ENCODE results near the gene ANKRD63. TPM values are rescaled to one million over a fixed set of nuclear protein-coding genes. Genes with fewer than 3 reads are reported as not detected.

ANKRD63 gene
- total RNA-seq, 2 donors from 2014 or later, result not detected

DNA sequence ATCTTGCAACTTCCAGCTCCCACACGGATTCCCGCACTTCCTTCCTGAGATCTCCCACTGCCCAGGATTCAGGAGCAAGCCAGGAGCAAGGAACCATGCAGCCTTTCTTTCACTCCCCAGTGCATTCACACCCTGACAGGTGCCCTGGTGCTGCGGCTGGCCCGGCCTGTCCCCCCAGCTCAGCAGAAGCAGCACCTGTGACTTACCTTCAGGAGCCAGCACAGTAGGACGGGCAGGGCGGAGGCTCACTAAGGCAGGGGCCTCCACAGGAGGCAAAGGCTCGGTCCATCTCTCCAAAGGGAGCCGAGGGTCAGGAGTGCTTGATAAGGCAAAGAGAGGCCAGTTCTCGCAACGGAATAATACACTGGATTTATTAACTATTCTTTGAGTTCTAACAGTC lies 4.8 kb downstream of the ANKRD63 start:
- Mint-ChIP-seq H3K36me3 (ENCODE audit: low read depth) (peaks cover 6% of the 10 kb centered on the region), H3K4me3 (no peak overlapping the region), H3K27me3 (ENCODE audit: insufficient read depth) (peaks cover 53% of the 10 kb centered on the region), H3K4me1 (peaks cover 16% of the 10 kb centered on the region), H3K9me3 (no peaks in the 10 kb centered on the region), H3K27ac (no peak overlapping the region)
- TF ChIP-seq, protein P1, sequence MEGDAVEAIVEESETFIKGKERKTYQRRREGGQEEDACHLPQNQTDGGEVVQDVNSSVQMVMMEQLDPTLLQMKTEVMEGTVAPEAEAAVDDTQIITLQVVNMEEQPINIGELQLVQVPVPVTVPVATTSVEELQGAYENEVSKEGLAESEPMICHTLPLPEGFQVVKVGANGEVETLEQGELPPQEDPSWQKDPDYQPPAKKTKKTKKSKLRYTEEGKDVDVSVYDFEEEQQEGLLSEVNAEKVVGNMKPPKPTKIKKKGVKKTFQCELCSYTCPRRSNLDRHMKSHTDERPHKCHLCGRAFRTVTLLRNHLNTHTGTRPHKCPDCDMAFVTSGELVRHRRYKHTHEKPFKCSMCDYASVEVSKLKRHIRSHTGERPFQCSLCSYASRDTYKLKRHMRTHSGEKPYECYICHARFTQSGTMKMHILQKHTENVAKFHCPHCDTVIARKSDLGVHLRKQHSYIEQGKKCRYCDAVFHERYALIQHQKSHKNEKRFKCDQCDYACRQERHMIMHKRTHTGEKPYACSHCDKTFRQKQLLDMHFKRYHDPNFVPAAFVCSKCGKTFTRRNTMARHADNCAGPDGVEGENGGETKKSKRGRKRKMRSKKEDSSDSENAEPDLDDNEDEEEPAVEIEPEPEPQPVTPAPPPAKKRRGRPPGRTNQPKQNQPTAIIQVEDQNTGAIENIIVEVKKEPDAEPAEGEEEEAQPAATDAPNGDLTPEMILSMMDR (conservative IDR thresholded peaks at IDR 0.05), result no peak
- no peak overlapping the region for H3K9ac ChIP-seq (ENCODE audit: extremely low read depth, low read length, poor library complexity, severe bottlenecking)
- no peaks in the 10 kb centered on the region for H3K36me3 ChIP-seq (ENCODE audit: control insufficient read depth, insufficient read depth, low read length)
- no peaks in the 10 kb centered on the region for H3K4me1 ChIP-seq (ENCODE audit: control insufficient read depth, insufficient read depth, low read length)
- H3K4me3 ChIP-seq (ENCODE audit: low read length), result no peak overlapping the region
- DNase-seq, result no peak
- 79 to 83% methylated on average over 1 to 10 of the region's 10 CpGs for WGBS, 2 experiments (ENCODE audit: insufficient coverage in 1 of 2, insufficient read length in 1 of 2)
- peaks cover 52% of the 10 kb centered on the region for H3K27me3 ChIP-seq (ENCODE audit: control insufficient read depth, insufficient read depth, low read length, poor library complexity, severe bottlenecking)
- no peaks in the 10 kb centered on the region for H3K9me3 ChIP-seq (ENCODE audit: control insufficient read depth, low read length)
- H3K27ac ChIP-seq (ENCODE audit: low read depth, low read length), result no peak overlapping the region

DNA sequence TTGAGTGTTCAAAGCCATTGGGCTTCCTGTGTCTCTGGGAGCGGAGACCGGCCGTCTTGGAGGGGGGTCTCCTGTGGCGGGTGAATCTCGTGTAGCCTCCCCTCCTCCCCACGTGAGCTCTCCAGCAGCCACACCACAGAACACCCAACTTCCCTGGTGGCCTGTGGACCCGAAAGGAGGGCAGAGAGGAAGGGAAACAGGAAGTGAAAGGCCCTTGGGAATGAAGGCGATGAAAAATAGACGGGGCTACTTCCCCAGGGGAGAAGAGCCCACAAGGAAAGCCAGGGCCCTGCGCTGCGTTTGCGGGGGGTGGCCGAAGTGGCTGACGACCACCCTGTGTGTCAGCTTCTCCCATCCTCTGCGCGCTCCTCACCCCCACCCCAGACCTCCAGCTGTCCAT lies 5.4 kb downstream of the ANKRD63 start:
- Mint-ChIP-seq H3K4me1 (peaks cover 16% of the 10 kb centered on the region), H3K27me3 (ENCODE audit: insufficient read depth) (peaks cover 47% of the 10 kb centered on the region), H3K9me3 (no peaks in the 10 kb centered on the region), H3K4me3 (no peak overlapping the region), H3K27ac (no peak overlapping the region), H3K36me3 (ENCODE audit: low read depth) (peaks cover 8% of the 10 kb centered on the region)
- H3K27me3 ChIP-seq (ENCODE audit: control insufficient read depth, insufficient read depth, low read length, poor library complexity, severe bottlenecking), result peaks cover 47% of the 10 kb centered on the region
- no peak for DNase-seq
- no peaks in the 10 kb centered on the region for H3K9me3 ChIP-seq (ENCODE audit: control insufficient read depth, low read length)
- H3K4me1 ChIP-seq (ENCODE audit: control insufficient read depth, insufficient read depth, low read length), result no peaks in the 10 kb centered on the region
- H3K4me3 ChIP-seq (ENCODE audit: low read length), result no peak overlapping the region
- TF ChIP-seq, protein P1 (conservative IDR thresholded peaks at IDR 0.05), result no peak
- 82% methylated on average over 6 to 16 of the region's 16 CpGs for WGBS, 2 experiments (ENCODE audit: insufficient coverage in 1 of 2, insufficient read length in 1 of 2)
- no peaks in the 10 kb centered on the region for H3K36me3 ChIP-seq (ENCODE audit: control insufficient read depth, insufficient read depth, low read length)
- H3K9ac ChIP-seq (ENCODE audit: extremely low read depth, low read length, poor library complexity, severe bottlenecking), result no peak overlapping the region
- no peak overlapping the region for H3K27ac ChIP-seq (ENCODE audit: low read depth, low read length)

DNA sequence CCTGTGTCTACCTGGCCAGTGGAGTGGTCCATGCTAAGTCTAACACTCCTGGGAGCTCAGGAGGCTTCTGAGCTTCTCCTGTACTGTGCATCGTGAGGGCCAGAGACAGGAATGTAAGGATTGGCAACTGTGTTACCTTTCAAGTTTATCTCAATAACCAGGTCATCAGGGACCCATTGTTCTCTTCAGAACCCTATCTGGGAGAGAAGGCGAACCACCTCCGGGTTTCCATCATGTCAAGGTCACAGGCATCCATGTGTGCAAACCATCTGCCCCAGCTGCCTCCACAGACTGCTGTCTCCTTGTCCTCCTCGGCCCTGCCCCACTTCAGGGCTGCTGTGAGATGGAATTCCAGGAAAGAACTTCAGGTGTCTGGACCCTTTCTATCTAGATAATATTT lies 5.9 kb downstream of the ANKRD63 start:
- WGBS, 2 experiments (ENCODE audit: insufficient coverage in 1 of 2, insufficient read length in 1 of 2), result 83 to 94% methylated on average over 4 of the region's 4 CpGs
- no peaks in the 10 kb centered on the region for H3K9me3 ChIP-seq (ENCODE audit: control insufficient read depth, low read length)
- no peak overlapping the region for H3K27ac Mint-ChIP-seq

More for the DNA sequence above, 5.9 kb downstream of the ANKRD63 start:
- no peak for DNase-seq
- Mint-ChIP-seq H3K4me3 (no peak overlapping the region), H3K27me3 (ENCODE audit: insufficient read depth) (peaks cover 42% of the 10 kb centered on the region), H3K4me1 (peaks cover 16% of the 10 kb centered on the region), H3K36me3 (ENCODE audit: low read depth) (peaks cover 10% of the 10 kb centered on the region), H3K9me3 (no peaks in the 10 kb centered on the region)
- H3K27me3 ChIP-seq (ENCODE audit: control insufficient read depth, insufficient read depth, low read length, poor library complexity, severe bottlenecking), result peaks cover 41% of the 10 kb centered on the region
- no peak overlapping the region for H3K27ac ChIP-seq (ENCODE audit: low read depth, low read length)
- no peak overlapping the region for H3K9ac ChIP-seq (ENCODE audit: extremely low read depth, low read length, poor library complexity, severe bottlenecking)
- H3K36me3 ChIP-seq (ENCODE audit: control insufficient read depth, insufficient read depth, low read length), result no peaks in the 10 kb centered on the region
- no peak overlapping the region for H3K4me3 ChIP-seq (ENCODE audit: low read length)
- TF ChIP-seq, protein P1 (conservative IDR thresholded peaks at IDR 0.05), result no peak
- no peaks in the 10 kb centered on the region for H3K4me1 ChIP-seq (ENCODE audit: control insufficient read depth, insufficient read depth, low read length)
